A673 (cell line): ENCODE data around the gene PIGU. TPM values are rescaled to one million over a fixed set of nuclear protein-coding genes. Genes with fewer than 3 reads are reported as not detected.

Source experiments
- BruUV-seq: library from RNA; stranded (reverse); fragments of 400-500 nt; replicated peaks from 2 replicates; lab custom pipeline; 2021; lab: Mats Ljungman, UMichigan
- CTCF ChIA-PET: fragments of 300-600 bp; sonication (Branson Sonifier 250); formaldehyde crosslinking; loops from one replicate; lab custom pipeline; 2022; ENCODE audit warnings: antibody characterized with exemption; lab: Charles Lee
- POLR2A ChIA-PET: fragments of 300-600 bp; sonication (Branson Sonifier 250); formaldehyde crosslinking; loops from one replicate; lab custom pipeline; 2022; ENCODE audit warnings: antibody characterized with exemption; ENCODE audit not compliant: low non-redundant PET; lab: Charles Lee
- DNase-seq: peaks from one replicate; pipeline ENCODE4 v3.0.0-alpha.2; 2015; ENCODE audit warnings: low spot score
- H3K27ac ChIP-seq: fragments of 200-600 bp; sonication (generic); 2 replicates; pipeline ENCODE4 v1.5.1; 2016; ENCODE audit warnings: mixed run types, low read depth, mild to moderate bottlenecking, mixed read lengths, antibody characterized with exemption, low read length; ENCODE audit not compliant: poor library complexity, severe bottlenecking
- H3K27me3 ChIP-seq: fragments of 200-600 bp; sonication (generic); replicated peaks from 2 replicates; pipeline ENCODE4 v1.6.1; 2017; ENCODE audit warnings: mixed run types, low read depth, mild to moderate bottlenecking, mixed read lengths, antibody characterized with exemption, low read length; ENCODE audit not compliant: insufficient read depth, poor library complexity
- H3K36me3 ChIP-seq: fragments of 200-600 bp; sonication (generic); 2 replicates; pipeline ENCODE4 v1.6.1; 2016; ENCODE audit warnings: mixed run types, mild to moderate bottlenecking, mixed read lengths, antibody characterized with exemption, low read length; ENCODE audit not compliant: insufficient read depth, poor library complexity, severe bottlenecking
- H3K4me1 ChIP-seq: fragments of 200-600 bp; sonication (generic); 2 replicates; pipeline ENCODE4 v1.6.1; 2017; ENCODE audit warnings: mixed run types, mild to moderate bottlenecking, mixed read lengths, antibody characterized with exemption, low read length; ENCODE audit not compliant: insufficient read depth, poor library complexity, severe bottlenecking
- H3K4me3 ChIP-seq: fragments of 200-600 bp; sonication (generic); 2 replicates; pipeline ENCODE4 v1.5.1; 2016; ENCODE audit warnings: low read depth, mixed run types, mild to moderate bottlenecking, mixed read lengths, low read length; ENCODE audit not compliant: poor library complexity, severe bottlenecking
- H3K9me3 ChIP-seq: fragments of 200-600 bp; sonication (generic); 2 replicates; pipeline ENCODE4 v1.6.1; 2016; ENCODE audit warnings: mixed run types, low read depth, mild to moderate bottlenecking, mixed read lengths, antibody characterized with exemption, low read length; ENCODE audit not compliant: poor library complexity, severe bottlenecking
- EZH2 ChIP-seq: fragments of 200-600 bp; sonication (generic); IDR thresholded peaks from 2 replicates; pipeline ENCODE4 v1.6.1; 2017; ENCODE audit warnings: borderline replicate concordance, low read depth, mild to moderate bottlenecking, mixed read lengths, antibody characterized with exemption, low read length; ENCODE audit not compliant: poor library complexity, severe bottlenecking
- intact Hi-C: fragments of 100-400 bp; cut with micrococcal nuclease; formaldehyde crosslinking; loops from one replicate; pipeline ENCODE4 v1.10.0; 2022; ENCODE audit not compliant: unreplicated experiment
- total RNA-seq: library from RNA; stranded (reverse); gene quantifications from 2 replicates; pipeline ENCODE4 v1.2.3, GENCODE V29; 2021
- TF ChIP-seq, protein P1 (sequence below): fragments of 300-800, 200-600 bp; sonication (generic); conservative IDR thresholded peaks from 2 replicates; pipeline ENCODE4 v1.5.1; 2017; ENCODE audit warnings: low read depth, mild to moderate bottlenecking, antibody characterized with exemption, low read length, moderate library complexity, mixed read lengths

PIGU gene
- total RNA-seq, 1 experiment from 2014 or later: 31.4 TPM

DNA sequence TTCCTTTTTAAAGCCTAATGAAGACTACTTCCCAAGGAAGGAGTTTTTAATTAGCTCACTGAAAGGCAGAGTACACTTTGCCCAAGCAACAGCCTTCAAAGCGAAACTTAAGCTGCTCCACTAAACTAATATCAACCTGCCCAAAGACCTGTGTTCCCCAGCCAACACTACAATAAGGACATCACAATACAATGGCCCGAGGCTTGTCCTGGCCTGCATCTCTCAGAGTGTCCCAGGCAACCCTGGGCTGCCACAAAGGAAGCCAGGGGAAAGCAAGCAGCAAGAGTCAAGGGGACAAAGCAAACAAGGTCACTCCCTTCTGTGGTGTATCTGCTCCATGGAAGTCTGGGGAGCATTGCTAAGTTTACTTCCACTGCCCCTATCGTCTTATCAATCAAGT, 52.3 kb downstream of the PIGU start:
- Histone ChIP-seq H3K27me3 (no peaks in the 10 kb centered on the region), H3K9me3 (no peaks in the 10 kb centered on the region), H3K4me3 (no peak overlapping the region), H3K36me3 (peaks cover 4% of the 10 kb centered on the region), H3K4me1 (no peaks in the 10 kb centered on the region), H3K27ac (no peak overlapping the region)
- no peak for TF ChIP-seq EZH2
- TF ChIP-seq, protein P1, sequence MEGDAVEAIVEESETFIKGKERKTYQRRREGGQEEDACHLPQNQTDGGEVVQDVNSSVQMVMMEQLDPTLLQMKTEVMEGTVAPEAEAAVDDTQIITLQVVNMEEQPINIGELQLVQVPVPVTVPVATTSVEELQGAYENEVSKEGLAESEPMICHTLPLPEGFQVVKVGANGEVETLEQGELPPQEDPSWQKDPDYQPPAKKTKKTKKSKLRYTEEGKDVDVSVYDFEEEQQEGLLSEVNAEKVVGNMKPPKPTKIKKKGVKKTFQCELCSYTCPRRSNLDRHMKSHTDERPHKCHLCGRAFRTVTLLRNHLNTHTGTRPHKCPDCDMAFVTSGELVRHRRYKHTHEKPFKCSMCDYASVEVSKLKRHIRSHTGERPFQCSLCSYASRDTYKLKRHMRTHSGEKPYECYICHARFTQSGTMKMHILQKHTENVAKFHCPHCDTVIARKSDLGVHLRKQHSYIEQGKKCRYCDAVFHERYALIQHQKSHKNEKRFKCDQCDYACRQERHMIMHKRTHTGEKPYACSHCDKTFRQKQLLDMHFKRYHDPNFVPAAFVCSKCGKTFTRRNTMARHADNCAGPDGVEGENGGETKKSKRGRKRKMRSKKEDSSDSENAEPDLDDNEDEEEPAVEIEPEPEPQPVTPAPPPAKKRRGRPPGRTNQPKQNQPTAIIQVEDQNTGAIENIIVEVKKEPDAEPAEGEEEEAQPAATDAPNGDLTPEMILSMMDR: no peak
- ChIA-PET CTCF (no interaction called here), POLR2A (no interaction called here)
- intact Hi-C loops: no loop called here
- no peak for DNase-seq
- BruUV-seq: no TSS peak

GRCh38 chr20:34622821-34623451, 54.0 kb downstream of the PIGU start:
- Histone ChIP-seq H3K27me3 (no peaks in the 10 kb centered on the region), H3K4me1 (no peaks in the 10 kb centered on the region), H3K9me3 (no peaks in the 10 kb centered on the region), H3K27ac (no peak overlapping the region), H3K36me3 (peaks cover 4% of the 10 kb centered on the region), H3K4me3 (no peak overlapping the region)
- TF ChIP-seq, protein P1: no peak
- no peak for TF ChIP-seq EZH2
- CTCF ChIA-PET: no interaction called here
- no peak for DNase-seq
- no TSS peak for BruUV-seq
- intact Hi-C loops: no loop called here
- POLR2A ChIA-PET: no interaction called here

DNA sequence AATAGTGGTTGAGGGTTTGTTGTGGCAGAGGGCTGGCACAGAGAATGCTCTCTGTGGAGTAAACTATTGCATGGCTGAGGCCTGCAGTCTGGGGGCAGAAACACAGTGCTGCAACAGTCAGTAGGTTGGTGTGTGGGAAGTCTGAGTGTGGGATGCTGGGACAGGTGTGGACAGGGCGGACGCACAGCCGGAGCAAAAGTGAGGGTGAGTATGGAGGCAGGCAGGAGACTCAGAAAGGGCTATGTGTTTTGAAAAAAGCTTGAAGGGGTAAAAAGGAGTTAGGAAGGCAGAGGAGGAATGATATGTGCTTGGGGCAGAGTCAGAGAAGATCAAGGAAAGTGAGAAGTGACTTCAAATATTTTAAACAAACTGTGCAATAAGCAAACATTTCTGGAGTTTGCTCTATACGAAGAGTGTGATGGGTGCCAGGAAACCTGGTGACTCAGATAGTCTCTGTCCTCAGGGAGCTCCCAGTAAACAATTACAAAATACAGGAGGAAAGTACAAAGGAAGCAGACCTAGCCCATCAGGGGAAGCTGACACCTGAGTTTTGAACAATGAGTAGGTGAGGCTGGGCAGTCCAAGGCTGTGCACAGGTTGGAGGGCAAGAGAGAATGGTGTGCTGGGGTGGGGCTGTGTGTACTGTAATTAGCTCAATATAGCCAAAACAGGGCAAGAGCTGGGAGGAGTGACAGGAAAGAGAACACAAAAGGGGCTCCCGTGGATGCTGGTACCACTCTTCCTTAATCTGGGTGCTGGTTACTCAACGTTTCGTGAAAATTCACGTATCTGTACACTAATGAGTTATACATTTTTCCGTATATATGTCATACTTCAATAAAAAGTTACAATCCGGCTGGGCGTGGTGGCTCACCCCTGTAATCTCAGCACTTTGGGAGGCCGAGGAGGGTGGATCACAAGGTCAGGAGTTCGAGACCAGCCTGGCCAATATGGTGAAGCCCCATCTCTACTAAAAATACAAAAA, 55.2 kb downstream of the PIGU start:
- ChIA-PET POLR2A (no interaction called here), CTCF (no interaction called here)
- no TSS peak for BruUV-seq
- no peak for TF ChIP-seq EZH2
- TF ChIP-seq, protein P1: no peak
- no peaks in the 10 kb centered on the region for H3K27me3 ChIP-seq
- H3K9me3 ChIP-seq: no peaks in the 10 kb centered on the region
- no peak overlapping the region for H3K27ac ChIP-seq
- H3K4me3 ChIP-seq: no peak overlapping the region
- no peaks in the 10 kb centered on the region for H3K4me1 ChIP-seq
- intact Hi-C loops: no loop called here
- H3K36me3 ChIP-seq: peaks cover 7% of the 10 kb centered on the region
- no peak for DNase-seq
